Breast epithelium (tissue), 3 donors: Measurements from ENCODE around the gene ITPRIPL2.

Source experiments
- POLR2A ChIP-seq: fragments of 450-650 bp; IDR thresholded peaks from one replicate; pipeline ENCODE4 v1.6.1; 2016; ENCODE audit warnings: antibody characterized with exemption, mild to moderate bottlenecking, moderate library complexity
- POLR2AphosphoS5 ChIP-seq, 3 donors: sonication (generic); formaldehyde crosslinking; IDR thresholded peaks; one replicate each; pipeline ENCODE4 v1.6.1; 2017; ENCODE audit warnings: antibody characterized with exemption in 3 of 3
- TF ChIP-seq, protein P1 (sequence below), 3 donors: fragments of 450-650 bp; IDR thresholded peaks; one replicate each; pipeline ENCODE4 v1.5.1; 2016 to 2017; ENCODE audit warnings: antibody characterized with exemption in 3 of 3, mild to moderate bottlenecking in 3 of 3, moderate library complexity in 3 of 3

DNA sequence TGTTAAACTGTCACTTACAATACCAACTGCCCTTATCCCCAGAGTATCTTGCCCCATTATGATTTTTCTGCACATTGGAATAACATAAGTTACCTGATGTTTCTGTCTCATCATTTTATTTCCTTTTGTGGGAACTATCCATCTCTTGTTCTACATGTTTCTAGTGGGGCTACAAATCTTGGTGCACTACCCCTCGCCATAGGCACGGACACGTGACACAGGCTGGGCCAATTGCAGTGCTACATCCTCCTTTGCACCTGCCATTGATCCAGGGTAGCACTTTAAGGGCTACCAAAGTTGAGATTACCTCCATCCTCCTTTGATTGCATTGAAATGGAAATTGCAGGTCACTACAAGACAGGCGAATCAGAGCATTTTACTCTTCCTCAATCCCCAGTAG is 40.1 kb downstream of the ITPRIPL2 start:
- TF ChIP-seq, protein P1, sequence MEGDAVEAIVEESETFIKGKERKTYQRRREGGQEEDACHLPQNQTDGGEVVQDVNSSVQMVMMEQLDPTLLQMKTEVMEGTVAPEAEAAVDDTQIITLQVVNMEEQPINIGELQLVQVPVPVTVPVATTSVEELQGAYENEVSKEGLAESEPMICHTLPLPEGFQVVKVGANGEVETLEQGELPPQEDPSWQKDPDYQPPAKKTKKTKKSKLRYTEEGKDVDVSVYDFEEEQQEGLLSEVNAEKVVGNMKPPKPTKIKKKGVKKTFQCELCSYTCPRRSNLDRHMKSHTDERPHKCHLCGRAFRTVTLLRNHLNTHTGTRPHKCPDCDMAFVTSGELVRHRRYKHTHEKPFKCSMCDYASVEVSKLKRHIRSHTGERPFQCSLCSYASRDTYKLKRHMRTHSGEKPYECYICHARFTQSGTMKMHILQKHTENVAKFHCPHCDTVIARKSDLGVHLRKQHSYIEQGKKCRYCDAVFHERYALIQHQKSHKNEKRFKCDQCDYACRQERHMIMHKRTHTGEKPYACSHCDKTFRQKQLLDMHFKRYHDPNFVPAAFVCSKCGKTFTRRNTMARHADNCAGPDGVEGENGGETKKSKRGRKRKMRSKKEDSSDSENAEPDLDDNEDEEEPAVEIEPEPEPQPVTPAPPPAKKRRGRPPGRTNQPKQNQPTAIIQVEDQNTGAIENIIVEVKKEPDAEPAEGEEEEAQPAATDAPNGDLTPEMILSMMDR (IDR thresholded peaks at IDR 0.05): no peak
- TF ChIP-seq POLR2AphosphoS5 (IDR thresholded peaks at IDR 0.05): no peak
- no peak for TF ChIP-seq POLR2A
